K562 treated with DMSO at 1 percent for 4 hours (cell line): ENCODE results near the gene IRS2. TPM values are rescaled to one million over a fixed set of nuclear protein-coding genes. Genes with fewer than 3 reads are reported as not detected.

Source experiments
- total RNA-seq: library from RNA; unstranded; fragments of 300-600 nt; gene quantifications from 2 replicates; pipeline ENCODE4 v1.2.3, GENCODE V29; 2022; ENCODE audit not compliant: insufficient read depth

The IRS2 gene, protein sequence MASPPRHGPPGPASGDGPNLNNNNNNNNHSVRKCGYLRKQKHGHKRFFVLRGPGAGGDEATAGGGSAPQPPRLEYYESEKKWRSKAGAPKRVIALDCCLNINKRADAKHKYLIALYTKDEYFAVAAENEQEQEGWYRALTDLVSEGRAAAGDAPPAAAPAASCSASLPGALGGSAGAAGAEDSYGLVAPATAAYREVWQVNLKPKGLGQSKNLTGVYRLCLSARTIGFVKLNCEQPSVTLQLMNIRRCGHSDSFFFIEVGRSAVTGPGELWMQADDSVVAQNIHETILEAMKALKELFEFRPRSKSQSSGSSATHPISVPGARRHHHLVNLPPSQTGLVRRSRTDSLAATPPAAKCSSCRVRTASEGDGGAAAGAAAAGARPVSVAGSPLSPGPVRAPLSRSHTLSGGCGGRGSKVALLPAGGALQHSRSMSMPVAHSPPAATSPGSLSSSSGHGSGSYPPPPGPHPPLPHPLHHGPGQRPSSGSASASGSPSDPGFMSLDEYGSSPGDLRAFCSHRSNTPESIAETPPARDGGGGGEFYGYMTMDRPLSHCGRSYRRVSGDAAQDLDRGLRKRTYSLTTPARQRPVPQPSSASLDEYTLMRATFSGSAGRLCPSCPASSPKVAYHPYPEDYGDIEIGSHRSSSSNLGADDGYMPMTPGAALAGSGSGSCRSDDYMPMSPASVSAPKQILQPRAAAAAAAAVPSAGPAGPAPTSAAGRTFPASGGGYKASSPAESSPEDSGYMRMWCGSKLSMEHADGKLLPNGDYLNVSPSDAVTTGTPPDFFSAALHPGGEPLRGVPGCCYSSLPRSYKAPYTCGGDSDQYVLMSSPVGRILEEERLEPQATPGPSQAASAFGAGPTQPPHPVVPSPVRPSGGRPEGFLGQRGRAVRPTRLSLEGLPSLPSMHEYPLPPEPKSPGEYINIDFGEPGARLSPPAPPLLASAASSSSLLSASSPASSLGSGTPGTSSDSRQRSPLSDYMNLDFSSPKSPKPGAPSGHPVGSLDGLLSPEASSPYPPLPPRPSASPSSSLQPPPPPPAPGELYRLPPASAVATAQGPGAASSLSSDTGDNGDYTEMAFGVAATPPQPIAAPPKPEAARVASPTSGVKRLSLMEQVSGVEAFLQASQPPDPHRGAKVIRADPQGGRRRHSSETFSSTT (N-terminal part only)
- total RNA-seq, result 7.4 and 8.3 TPM in 2 replicates

DNA sequence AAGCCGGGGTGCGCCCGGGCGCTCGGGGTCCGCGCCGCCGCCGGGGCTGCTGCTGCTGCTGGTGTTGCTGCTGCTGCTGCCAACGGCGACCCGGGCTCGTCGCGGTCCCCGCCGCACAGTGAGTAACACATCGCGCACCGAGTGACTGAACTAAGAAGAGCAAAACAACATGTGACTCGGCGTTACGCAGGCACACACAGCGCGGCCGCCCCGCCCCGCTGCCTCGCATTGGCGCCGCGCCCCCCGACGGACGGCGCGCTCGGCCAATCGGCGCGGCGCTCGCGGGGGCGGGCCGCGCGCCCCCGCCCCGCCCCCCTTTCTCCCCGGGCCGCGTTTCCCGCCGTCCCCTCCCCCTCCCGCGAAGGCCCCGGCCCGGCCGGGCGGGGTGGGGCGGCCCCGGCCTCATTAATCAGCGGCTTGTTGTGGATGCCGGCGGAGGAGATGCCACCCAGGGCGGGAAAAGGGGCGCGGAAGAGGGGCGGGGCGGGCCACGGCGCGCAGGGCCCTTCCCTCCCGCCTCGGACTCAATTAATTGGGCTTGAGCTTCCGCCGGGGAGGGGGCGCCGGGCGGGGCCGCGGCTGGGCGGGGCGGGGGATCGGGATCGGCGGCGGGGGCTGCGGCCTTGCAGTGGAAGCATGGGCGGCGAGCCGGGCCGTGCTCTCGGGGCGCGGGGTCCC is at the start of gene IRS2:
Gene IRS2 (minus strand): TSS at position 127 of the 678 bp plus-strand sequence. CDS start 530 bp downstream, outside the sequence.

